ENCODE results near the gene ANO5. TPM values are rescaled to one million over a fixed set of nuclear protein-coding genes. Genes with fewer than 3 reads are reported as not detected.

The ANO5 gene
- polyA plus RNA-seq, 2 of the 4 experiments (the other 2 are of a cell fraction) = 3.1 to 8.6 TPM

- TF ChIP-seq PBX3 (IDR thresholded peaks at IDR 0.05) = no peak
Measured at GRCh38 chr11:22161489-22161888, 31.4 kb upstream of the ANO5 start (continued).

- no peak overlapping the region for H3K4me2 ChIP-seq
- H3K4me1 ChIP-seq = no peaks in the 10 kb centered on the region
- no peaks in the 10 kb centered on the region for H3K9me3 ChIP-seq
- 29% methylated on average over 3 of the region's 3 CpGs for WGBS (ENCODE audit: missing lambda C conversion rate)
- DNase-seq (ENCODE audit: low read depth in 1 of 2, low spot score in 1 of 2) (no peak), FAIRE-seq (no peak), ATAC-seq (no peak)
- ChIA-PET CTCF (no interaction called here), POLR2A (no interaction called here)
- no peak overlapping the region for H3K4me3 ChIP-seq
- TF ChIP-seq EP300 (IDR thresholded peaks at IDR 0.05) (no peak), MYC (IDR thresholded peaks at IDR 0.05; ENCODE audit: borderline replicate concordance, low read length) (no peak), MAX (IDR thresholded peaks at IDR 0.05) (no peak)
- H3K27ac ChIP-seq = no peak overlapping the region
Measured at GRCh38 chr11:22162756-22163155, 30.1 kb upstream of the ANO5 start.

- ATAC-seq (no peak), FAIRE-seq (no peak), DNase-seq (ENCODE audit: low read depth in 1 of 2, low spot score in 1 of 2) (no peak)
- H3K4me1 ChIP-seq = no peaks in the 10 kb centered on the region
- no peak overlapping the region for H3K4me2 ChIP-seq
- H3K4me3 ChIP-seq = no peak overlapping the region
- WGBS (ENCODE audit: missing lambda C conversion rate) = 40% methylated on average over 3 of the region's 3 CpGs
- POLR2A ChIA-PET = no interaction called here
- TF ChIP-seq HOXA7 (CRISPR knock-in tag; IDR thresholded peaks at IDR 0.05) (no peak), FOXS1 (CRISPR knock-in tag; IDR thresholded peaks at IDR 0.05) (no peak), ZFP36 (IDR thresholded peaks at IDR 0.05; ENCODE audit: borderline replicate concordance, partially characterized antibody) (no peak), HEYL (CRISPR knock-in tag; IDR thresholded peaks at IDR 0.05) (no peak), BCL3 (IDR thresholded peaks at IDR 0.05) (no peak)
- CTCF ChIA-PET = no interaction called here
- H3K27ac ChIP-seq = no peak overlapping the region
- H3K9me3 ChIP-seq = no peaks in the 10 kb centered on the region
Measured at GRCh38 chr11:22163394-22163797, 29.5 kb upstream of the ANO5 start.

GRCh38 chr11:22165087-22165486, 27.8 kb upstream of the ANO5 start:
- no peaks in the 10 kb centered on the region for H3K4me1 ChIP-seq
- CTCF ChIA-PET = interaction anchor here (0.6 to 0.9 kb wide), 2 partner anchors 12 to 140 kb away, joined by 3 read pairs; no protein-coding TSS in a partner anchor
- WGBS (ENCODE audit: missing lambda C conversion rate) = 29% methylated on average over 2 of the region's 2 CpGs
- no peaks in the 10 kb centered on the region for H3K9me3 ChIP-seq
- TF ChIP-seq EHMT2 (IDR thresholded peaks at IDR 0.05; ENCODE audit: low read depth) (no peak), MAZ (IDR thresholded peaks at IDR 0.05; ENCODE audit: borderline replicate concordance, low read depth, low read length) (no peak), HES2 (IDR thresholded peaks at IDR 0.05) (no peak), KDM5A (IDR thresholded peaks at IDR 0.05) (no peak), RCOR1 (IDR thresholded peaks at IDR 0.05; ENCODE audit: low read depth, low read length) (no peak), NPAS2 (CRISPR knock-in tag; IDR thresholded peaks at IDR 0.05; ENCODE audit: borderline replicate concordance) (no peak), FOSB (CRISPR knock-in tag; IDR thresholded peaks at IDR 0.05) (no peak), POLR2A (IDR thresholded peaks at IDR 0.05; ENCODE audit: low read length) (no peak), ATOH8 (CRISPR knock-in tag; IDR thresholded peaks at IDR 0.05; ENCODE audit: low read depth) (no peak), HOXA7 (CRISPR knock-in tag; IDR thresholded peaks at IDR 0.05) (no peak), MAFK (IDR thresholded peaks at IDR 0.05; ENCODE audit: partially characterized antibody) (no peak), SMC3 (IDR thresholded peaks at IDR 0.05) (no peak)
- POLR2A ChIA-PET = no interaction called here
- FAIRE-seq (no peak), ATAC-seq (no peak), DNase-seq (ENCODE audit: low read depth in 1 of 2, low spot score in 1 of 2) (no peak)
- no peak overlapping the region for H3K4me2 ChIP-seq
- no peak overlapping the region for H3K27ac ChIP-seq
- no peak overlapping the region for H3K4me3 ChIP-seq
